Measurements from ENCODE around the gene LRRC46. TPM values are rescaled to one million over a fixed set of nuclear protein-coding genes. Genes with fewer than 3 reads are reported as not detected.

LRRC46 gene
- total RNA-seq, 1 donor from 2014 or later, result 1.7 TPM

GRCh38 chr17:47792457-47792856, 39.0 kb upstream of the LRRC46 start:
- no peak for TF ChIP-seq CTCF (IDR thresholded peaks at IDR 0.05; ENCODE audit: unreplicated experiment)
- no peak for DNase-seq (ENCODE audit: low spot score, unreplicated experiment)
- no peak overlapping the region for H3K27ac Mint-ChIP-seq
- H3K36me3 Mint-ChIP-seq (ENCODE audit: insufficient read depth), result no peaks in the 10 kb centered on the region
- H3K4me3 Mint-ChIP-seq (ENCODE audit: low read depth), result no peak overlapping the region
- no peaks in the 10 kb centered on the region for H3K4me1 Mint-ChIP-seq (ENCODE audit: low read depth)
- peaks cover 84% of the 10 kb centered on the region for H3K27me3 Mint-ChIP-seq
- H3K9me3 Mint-ChIP-seq (ENCODE audit: low read depth), result no peaks in the 10 kb centered on the region

- H3K36me3 Mint-ChIP-seq (ENCODE audit: insufficient read depth), result no peaks in the 10 kb centered on the region
- no peaks in the 10 kb centered on the region for H3K4me1 Mint-ChIP-seq (ENCODE audit: low read depth)
- H3K4me3 Mint-ChIP-seq (ENCODE audit: low read depth), result no peak overlapping the region
- H3K27me3 Mint-ChIP-seq, result peaks cover 85% of the 10 kb centered on the region
- no peak overlapping the region for H3K27ac Mint-ChIP-seq
- DNase-seq (ENCODE audit: low spot score, unreplicated experiment), result no peak
- no peaks in the 10 kb centered on the region for H3K9me3 Mint-ChIP-seq (ENCODE audit: low read depth)
- TF ChIP-seq CTCF (IDR thresholded peaks at IDR 0.05; ENCODE audit: unreplicated experiment), result no peak
Observed at GRCh38 chr17:47792979-47793378, 38.5 kb upstream of the LRRC46 start.

- H3K27me3 Mint-ChIP-seq, result peaks cover 61% of the 10 kb centered on the region
- H3K9me3 Mint-ChIP-seq (ENCODE audit: low read depth), result no peaks in the 10 kb centered on the region
- no peak for TF ChIP-seq CTCF (IDR thresholded peaks at IDR 0.05; ENCODE audit: unreplicated experiment)
- no peak for DNase-seq (ENCODE audit: low spot score, unreplicated experiment)
- H3K4me3 Mint-ChIP-seq (ENCODE audit: low read depth), result no peak overlapping the region
- H3K36me3 Mint-ChIP-seq (ENCODE audit: insufficient read depth), result no peaks in the 10 kb centered on the region
- no peaks in the 10 kb centered on the region for H3K4me1 Mint-ChIP-seq (ENCODE audit: low read depth)
- no peak overlapping the region for H3K27ac Mint-ChIP-seq
Observed at GRCh38 chr17:47797797-47798196, 33.7 kb upstream of the LRRC46 start.

- Mint-ChIP-seq H3K4me1 (ENCODE audit: low read depth) (no peaks in the 10 kb centered on the region), H3K36me3 (ENCODE audit: insufficient read depth) (no peaks in the 10 kb centered on the region), H3K9me3 (ENCODE audit: low read depth) (no peaks in the 10 kb centered on the region), H3K27ac (no peak overlapping the region), H3K27me3 (peaks cover 51% of the 10 kb centered on the region), H3K4me3 (ENCODE audit: low read depth) (no peak overlapping the region)
- DNase-seq (ENCODE audit: low spot score, unreplicated experiment), result no peak
- TF ChIP-seq CTCF (IDR thresholded peaks at IDR 0.05; ENCODE audit: unreplicated experiment), result no peak
Observed at GRCh38 chr17:47800686-47801085, 30.8 kb upstream of the LRRC46 start.

- Mint-ChIP-seq H3K27me3 (peaks cover 50% of the 10 kb centered on the region), H3K9me3 (ENCODE audit: low read depth) (no peaks in the 10 kb centered on the region), H3K36me3 (ENCODE audit: insufficient read depth) (no peaks in the 10 kb centered on the region), H3K4me3 (ENCODE audit: low read depth) (no peak overlapping the region), H3K27ac (no peak overlapping the region), H3K4me1 (ENCODE audit: low read depth) (no peaks in the 10 kb centered on the region)
- no peak for TF ChIP-seq CTCF (IDR thresholded peaks at IDR 0.05; ENCODE audit: unreplicated experiment)
- no peak for DNase-seq (ENCODE audit: low spot score, unreplicated experiment)
Observed at GRCh38 chr17:47801176-47801765, 30.2 kb upstream of the LRRC46 start.

Data from progenitor cell of endocrine pancreas (in vitro differentiated cells).